IPS DF 4.7 (cell line): ENCODE measurements around the gene SLC39A12.

Source experiments
- DNase-seq: peaks from one replicate; pipeline ENCODE4 v3.0.0-alpha.2; 2013; ENCODE audit warnings: low spot score; ENCODE audit errors: extremely low read depth

Gene SLC39A12

GRCh38 chr10:17961551-17962422 lies 10.1 kb downstream of the SLC39A12 start:
- DNase-seq: no peak

GRCh38 chr10:17963431-17963830 lies 11.7 kb downstream of the SLC39A12 start:
- no peak for DNase-seq

- no peak for DNase-seq
Observed at GRCh38 chr10:17965649-17966235, 14.0 kb downstream of the SLC39A12 start.

GRCh38 chr10:17974505-17974904 lies 22.8 kb downstream of the SLC39A12 start:
- DNase-seq: no peak

GRCh38 chr10:17980846-17981565 lies 29.3 kb downstream of the SLC39A12 start:
- DNase-seq: no peak

GRCh38 chr10:17981766-17982380 lies 30.2 kb downstream of the SLC39A12 start:
- no peak for DNase-seq

DNA sequence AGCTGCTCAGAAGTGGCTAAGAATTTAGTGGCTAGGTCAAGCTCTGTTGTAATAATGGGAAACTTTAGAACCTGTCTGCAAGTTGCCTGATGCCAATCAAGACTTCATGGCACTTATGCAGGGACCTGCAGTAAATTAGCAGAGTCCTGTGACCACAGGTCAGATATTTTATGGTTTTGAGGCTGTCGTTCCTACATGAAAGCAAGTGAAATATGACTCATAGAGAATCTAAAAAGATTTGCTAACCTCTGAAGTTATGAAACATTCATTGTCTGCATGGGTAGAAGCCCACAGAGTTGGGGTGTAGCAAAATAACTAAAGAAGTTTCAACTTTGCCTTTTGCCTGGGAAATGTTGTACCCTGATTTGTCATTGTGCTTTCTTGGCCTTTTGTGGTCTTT lies 32.3 kb downstream of the SLC39A12 start:
- no peak for DNase-seq

DNA sequence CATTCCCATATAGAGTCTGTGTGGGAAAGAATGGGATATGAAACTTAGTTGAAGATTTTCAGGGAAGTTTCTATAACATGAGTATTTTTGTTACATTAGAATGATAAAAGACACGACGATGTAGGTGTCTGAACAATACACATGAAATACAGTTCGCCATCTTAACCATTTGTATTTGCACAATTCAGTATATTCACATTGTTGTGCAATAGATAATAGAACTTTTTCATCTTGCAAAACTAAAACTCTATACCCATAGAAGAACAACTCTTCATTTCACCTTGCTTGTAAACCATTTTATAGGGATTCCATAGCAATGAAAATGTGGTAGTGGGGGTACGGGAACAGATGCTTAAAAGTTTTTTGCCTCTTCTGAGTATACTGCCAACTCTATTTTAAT lies 32.8 kb downstream of the SLC39A12 start:
- DNase-seq: no peak

GRCh38 chr10:17989908-17990767 lies 38.4 kb downstream of the SLC39A12 start:
- DNase-seq: no peak

- DNase-seq: no peak
Observed at GRCh38 chr10:17992266-17992665, 40.5 kb downstream of the SLC39A12 start.

- no peak for DNase-seq
Observed at GRCh38 chr10:17993361-17993760, 41.6 kb downstream of the SLC39A12 start.

GRCh38 chr10:18000601-18001000 lies 48.9 kb downstream of the SLC39A12 start:
- DNase-seq: no peak

- DNase-seq: no peak
Observed at GRCh38 chr10:18005445-18005780, 53.7 kb downstream of the SLC39A12 start.

GRCh38 chr10:18005781-18006456 lies 54.2 kb downstream of the SLC39A12 start:
- no peak for DNase-seq

GRCh38 chr10:18008986-18009385 lies 57.3 kb downstream of the SLC39A12 start:
- no peak for DNase-seq

DNA sequence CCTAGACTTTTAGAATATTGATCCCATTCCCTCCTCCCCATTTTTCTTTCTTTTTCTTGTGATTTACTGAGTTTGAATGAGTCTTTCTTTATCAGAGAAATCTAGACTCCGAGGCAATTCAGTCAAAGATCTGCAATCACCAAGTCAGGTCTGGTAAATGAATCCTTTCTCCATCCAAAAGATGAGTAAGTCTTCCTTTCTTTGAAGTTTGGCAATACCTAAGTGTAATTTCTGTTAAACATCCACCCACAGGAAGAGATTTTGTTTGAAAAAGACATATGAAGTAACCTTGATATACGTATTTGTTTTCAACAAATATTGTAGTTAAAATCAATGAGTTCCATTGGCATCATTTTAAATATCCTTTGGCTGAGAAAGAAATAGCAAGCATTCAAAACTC lies 58.3 kb downstream of the SLC39A12 start:
- no peak for DNase-seq

DNA sequence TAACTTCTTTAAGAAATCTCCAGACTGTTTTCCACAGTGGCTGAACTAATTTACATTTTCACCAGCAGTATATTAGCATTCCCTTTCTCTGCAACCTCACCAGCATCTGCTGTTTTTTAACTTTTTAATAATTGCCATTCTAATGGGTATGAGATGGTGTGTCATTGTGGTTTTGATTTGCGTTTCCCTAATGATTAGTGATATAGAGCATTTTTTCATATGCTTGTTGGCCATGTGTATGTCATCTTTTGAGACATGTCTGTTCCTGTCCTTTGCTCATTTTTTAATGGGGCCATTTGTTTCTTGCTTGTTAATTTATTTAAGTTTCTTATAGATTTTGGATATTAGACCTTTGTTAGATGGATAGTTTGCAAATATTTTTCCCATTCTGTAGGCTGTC lies 68.8 kb downstream of the SLC39A12 start:
- no peak for DNase-seq

GRCh38 chr10:18021725-18022480 lies 70.2 kb downstream of the SLC39A12 start:
- no peak for DNase-seq

DNA sequence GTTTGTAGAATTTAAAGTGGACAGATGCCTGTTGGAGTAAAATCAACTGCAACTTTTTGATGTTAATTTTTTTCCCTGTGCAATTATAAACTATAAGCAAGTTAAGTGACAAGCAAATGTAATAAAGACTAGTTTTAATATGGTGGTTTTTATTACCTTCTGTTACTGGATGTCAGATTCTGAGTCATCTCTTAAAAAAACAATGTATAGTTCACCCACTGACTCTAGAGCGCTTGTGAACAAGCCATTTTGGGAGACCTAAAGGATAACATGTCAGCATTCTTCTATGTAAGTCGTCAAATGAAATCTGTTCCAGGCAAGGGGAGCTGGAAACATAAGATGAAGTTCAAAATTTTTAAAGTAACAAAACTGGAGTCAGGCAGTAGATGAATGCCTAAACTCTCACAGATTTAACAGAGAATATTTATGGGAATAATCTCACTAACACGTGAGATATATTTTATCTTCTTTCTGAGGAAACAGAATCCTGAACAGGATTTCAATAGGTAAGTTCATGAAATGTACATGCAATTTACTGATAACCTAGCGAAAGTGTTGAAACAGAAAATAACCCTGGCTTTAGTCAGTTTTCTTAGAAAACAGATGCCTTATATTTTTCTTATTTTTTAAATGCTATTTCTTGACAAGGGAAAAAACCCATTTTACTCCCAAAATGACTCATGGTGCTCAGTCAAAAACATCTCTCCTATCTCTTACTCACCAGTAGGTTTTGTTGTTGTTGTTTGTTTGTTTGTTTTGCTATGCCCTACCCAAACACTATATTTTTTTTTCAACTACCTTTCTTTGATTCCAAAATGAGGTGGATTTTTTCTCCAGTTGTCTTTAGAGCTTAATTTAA lies 91.7 kb downstream of the SLC39A12 start:
- DNase-seq: no peak
